ENCODE data around the gene SHROOM3. TPM values are rescaled to one million over a fixed set of nuclear protein-coding genes. Genes with fewer than 3 reads are reported as not detected.
A peak's percentile ranks its signal among the peaks of the same experiment; 100 is the strongest.

Gene SHROOM3
- total and polyA plus RNA-seq, 2 donors from 2014 or later, result 5.5 to 67.3 TPM

- H3K9ac ChIP-seq (ENCODE audit: low read length in 3 of 3), result peak overlapping the region in 2 of 3 donors; percentile 31 to 66
- no peaks in the 10 kb centered on the region for H3K9me3 ChIP-seq (ENCODE audit: control insufficient read depth in 2 of 3, insufficient read depth in 1 of 3, low read length in 3 of 3)
- H3K27ac ChIP-seq (ENCODE audit: low read depth in 2 of 2, low read length in 2 of 2), result peak overlapping the region; percentile 59 to 73
- FAIRE-seq, result no peak
- peak overlapping the region; percentile 0 to 26 (median 2) for H3K4me3 ChIP-seq (ENCODE audit: low read length in 3 of 3)
- TF ChIP-seq, protein P1, sequence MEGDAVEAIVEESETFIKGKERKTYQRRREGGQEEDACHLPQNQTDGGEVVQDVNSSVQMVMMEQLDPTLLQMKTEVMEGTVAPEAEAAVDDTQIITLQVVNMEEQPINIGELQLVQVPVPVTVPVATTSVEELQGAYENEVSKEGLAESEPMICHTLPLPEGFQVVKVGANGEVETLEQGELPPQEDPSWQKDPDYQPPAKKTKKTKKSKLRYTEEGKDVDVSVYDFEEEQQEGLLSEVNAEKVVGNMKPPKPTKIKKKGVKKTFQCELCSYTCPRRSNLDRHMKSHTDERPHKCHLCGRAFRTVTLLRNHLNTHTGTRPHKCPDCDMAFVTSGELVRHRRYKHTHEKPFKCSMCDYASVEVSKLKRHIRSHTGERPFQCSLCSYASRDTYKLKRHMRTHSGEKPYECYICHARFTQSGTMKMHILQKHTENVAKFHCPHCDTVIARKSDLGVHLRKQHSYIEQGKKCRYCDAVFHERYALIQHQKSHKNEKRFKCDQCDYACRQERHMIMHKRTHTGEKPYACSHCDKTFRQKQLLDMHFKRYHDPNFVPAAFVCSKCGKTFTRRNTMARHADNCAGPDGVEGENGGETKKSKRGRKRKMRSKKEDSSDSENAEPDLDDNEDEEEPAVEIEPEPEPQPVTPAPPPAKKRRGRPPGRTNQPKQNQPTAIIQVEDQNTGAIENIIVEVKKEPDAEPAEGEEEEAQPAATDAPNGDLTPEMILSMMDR (IDR thresholded peaks at IDR 0.05; ENCODE audit: borderline replicate concordance, extremely low read depth, insufficient read depth), result no peak
- DNase-seq, result peak in 1 of 5 donors; percentile 51
- intact Hi-C loops (cut with DNase I), result no loop called here
- no peaks in the 10 kb centered on the region for H3K36me3 ChIP-seq (ENCODE audit: control insufficient read depth in 2 of 3, insufficient read depth in 3 of 3, low read length in 3 of 3)
- peaks cover 9 to 24% (median 11%) of the 10 kb centered on the region in 3 donors for H3K4me1 ChIP-seq (ENCODE audit: control insufficient read depth in 2 of 3, insufficient read depth in 2 of 3, low read depth in 1 of 3, low read length in 3 of 3)
- H3K27me3 ChIP-seq (ENCODE audit: control insufficient read depth, insufficient read depth, low read length), result no peaks in the 10 kb centered on the region
These were observed 255.9 kb downstream of the SHROOM3 start for GRCh38 chr4:76690906-76691275.

DNA sequence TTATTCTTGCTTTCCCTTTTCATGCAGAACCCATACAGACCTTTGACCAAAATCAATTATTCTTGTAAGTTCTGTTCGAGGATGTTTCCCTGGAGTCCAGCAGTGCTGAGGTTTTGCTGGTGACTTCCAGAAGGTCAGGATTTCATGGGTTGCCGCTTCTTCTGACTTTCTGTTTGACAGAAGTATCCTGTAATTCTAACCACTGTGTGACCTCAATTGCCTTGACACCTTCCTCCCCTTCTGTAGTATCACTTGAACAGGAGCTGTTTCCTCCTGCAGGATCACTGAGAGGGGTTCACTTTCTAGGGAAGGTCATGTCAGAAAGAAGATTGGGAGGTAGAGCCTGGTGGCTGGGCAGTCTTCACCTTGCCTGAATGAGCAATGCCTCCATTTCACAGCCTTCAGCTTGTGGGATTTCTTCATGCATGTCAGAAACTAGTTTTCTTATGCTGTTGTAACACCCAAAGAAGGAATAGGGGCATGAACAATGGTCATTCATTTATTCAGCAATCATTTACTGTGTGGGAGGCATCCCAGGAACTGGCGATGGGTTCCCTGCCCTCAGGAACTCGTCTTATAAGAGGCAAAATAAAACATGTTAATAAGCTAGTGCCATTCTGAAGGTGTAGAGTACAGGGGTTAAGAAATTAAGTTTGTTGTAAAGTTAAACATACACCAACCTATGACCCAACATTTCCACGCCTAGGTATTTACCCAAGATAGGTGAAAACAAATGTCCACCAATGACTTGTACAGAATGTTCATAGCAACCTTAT is 257.0 kb downstream of the SHROOM3 start:
- no peak for FAIRE-seq
- Histone ChIP-seq H3K4me3 (ENCODE audit: low read length in 3 of 3) (peak overlapping the region in 2 of 3 donors; percentile 0 to 20), H3K9ac (ENCODE audit: low read length in 3 of 3) (peak overlapping the region in 2 of 3 donors; percentile 0 to 31)

DNA sequence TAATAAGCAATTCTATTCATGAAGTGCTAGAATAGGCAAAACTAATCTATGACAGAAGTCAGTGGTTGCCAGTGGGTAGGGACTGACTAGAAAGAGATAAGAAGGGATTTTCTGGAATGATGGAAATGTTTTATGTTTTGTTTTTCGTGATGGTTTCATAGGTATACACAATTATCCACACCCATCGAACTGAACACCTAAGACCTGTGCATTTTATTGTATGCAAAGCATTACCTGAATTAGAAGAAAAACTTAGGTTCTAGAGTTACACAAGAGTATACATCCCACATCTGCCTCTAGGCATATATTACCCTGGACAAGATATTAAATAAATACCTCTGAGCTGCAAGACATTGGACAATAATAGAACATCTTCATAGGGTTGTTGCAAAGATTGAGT is 257.7 kb downstream of the SHROOM3 start:
- DNase-seq (no peak), FAIRE-seq (no peak)
- TF ChIP-seq, protein P1 (IDR thresholded peaks at IDR 0.05; ENCODE audit: borderline replicate concordance, extremely low read depth, insufficient read depth), result no peak
- Histone ChIP-seq H3K36me3 (ENCODE audit: control insufficient read depth in 2 of 3, insufficient read depth in 3 of 3, low read length in 3 of 3) (no peaks in the 10 kb centered on the region), H3K9me3 (ENCODE audit: control insufficient read depth in 2 of 3, insufficient read depth in 1 of 3, low read length in 3 of 3) (no peaks in the 10 kb centered on the region), H3K4me3 (ENCODE audit: low read length in 3 of 3) (no peak overlapping the region), H3K27ac (ENCODE audit: low read depth in 2 of 2, low read length in 2 of 2) (peak overlapping the region; percentile 44 to 73), H3K27me3 (ENCODE audit: control insufficient read depth, insufficient read depth, low read length) (no peaks in the 10 kb centered on the region), H3K9ac (ENCODE audit: low read length in 3 of 3) (no peak overlapping the region), H3K4me1 (ENCODE audit: control insufficient read depth in 2 of 3, insufficient read depth in 2 of 3, low read depth in 1 of 3, low read length in 3 of 3) (peaks cover 12 to 25% (median 17%) of the 10 kb centered on the region in 3 donors)
- intact Hi-C loops (cut with DNase I), result no loop called here

More for the DNA sequence above, 257.0 kb downstream of the SHROOM3 start:
- intact Hi-C loops (cut with DNase I), result no loop called here
- TF ChIP-seq, protein P1 (IDR thresholded peaks at IDR 0.05; ENCODE audit: borderline replicate concordance, extremely low read depth, insufficient read depth), result no peak
- Histone ChIP-seq H3K36me3 (ENCODE audit: control insufficient read depth in 2 of 3, insufficient read depth in 3 of 3, low read length in 3 of 3) (no peaks in the 10 kb centered on the region), H3K27ac (ENCODE audit: low read depth in 2 of 2, low read length in 2 of 2) (peak overlapping the region; percentile 11 to 73), H3K4me1 (ENCODE audit: control insufficient read depth in 2 of 3, insufficient read depth in 2 of 3, low read depth in 1 of 3, low read length in 3 of 3) (peaks cover 12 to 29% (median 17%) of the 10 kb centered on the region in 3 donors), H3K27me3 (ENCODE audit: control insufficient read depth, insufficient read depth, low read length) (no peaks in the 10 kb centered on the region), H3K9me3 (ENCODE audit: control insufficient read depth in 2 of 3, insufficient read depth in 1 of 3, low read length in 3 of 3) (no peaks in the 10 kb centered on the region)
- DNase-seq, result peak in 3 of 5 donors; percentile 62 to 89 (median 82)

Measured in kidney (tissue), 14 donors.